ENCODE data around the gene C4orf54. TPM values are rescaled to one million over a fixed set of nuclear protein-coding genes. Genes with fewer than 3 reads are reported as not detected.

The C4orf54 gene
- total and polyA plus RNA-seq, 2 of the 8 experiments (the other 6 are each of a cell fraction or from before 2014, with no cell fraction given): not detected

- TF ChIP-seq, protein P1, sequence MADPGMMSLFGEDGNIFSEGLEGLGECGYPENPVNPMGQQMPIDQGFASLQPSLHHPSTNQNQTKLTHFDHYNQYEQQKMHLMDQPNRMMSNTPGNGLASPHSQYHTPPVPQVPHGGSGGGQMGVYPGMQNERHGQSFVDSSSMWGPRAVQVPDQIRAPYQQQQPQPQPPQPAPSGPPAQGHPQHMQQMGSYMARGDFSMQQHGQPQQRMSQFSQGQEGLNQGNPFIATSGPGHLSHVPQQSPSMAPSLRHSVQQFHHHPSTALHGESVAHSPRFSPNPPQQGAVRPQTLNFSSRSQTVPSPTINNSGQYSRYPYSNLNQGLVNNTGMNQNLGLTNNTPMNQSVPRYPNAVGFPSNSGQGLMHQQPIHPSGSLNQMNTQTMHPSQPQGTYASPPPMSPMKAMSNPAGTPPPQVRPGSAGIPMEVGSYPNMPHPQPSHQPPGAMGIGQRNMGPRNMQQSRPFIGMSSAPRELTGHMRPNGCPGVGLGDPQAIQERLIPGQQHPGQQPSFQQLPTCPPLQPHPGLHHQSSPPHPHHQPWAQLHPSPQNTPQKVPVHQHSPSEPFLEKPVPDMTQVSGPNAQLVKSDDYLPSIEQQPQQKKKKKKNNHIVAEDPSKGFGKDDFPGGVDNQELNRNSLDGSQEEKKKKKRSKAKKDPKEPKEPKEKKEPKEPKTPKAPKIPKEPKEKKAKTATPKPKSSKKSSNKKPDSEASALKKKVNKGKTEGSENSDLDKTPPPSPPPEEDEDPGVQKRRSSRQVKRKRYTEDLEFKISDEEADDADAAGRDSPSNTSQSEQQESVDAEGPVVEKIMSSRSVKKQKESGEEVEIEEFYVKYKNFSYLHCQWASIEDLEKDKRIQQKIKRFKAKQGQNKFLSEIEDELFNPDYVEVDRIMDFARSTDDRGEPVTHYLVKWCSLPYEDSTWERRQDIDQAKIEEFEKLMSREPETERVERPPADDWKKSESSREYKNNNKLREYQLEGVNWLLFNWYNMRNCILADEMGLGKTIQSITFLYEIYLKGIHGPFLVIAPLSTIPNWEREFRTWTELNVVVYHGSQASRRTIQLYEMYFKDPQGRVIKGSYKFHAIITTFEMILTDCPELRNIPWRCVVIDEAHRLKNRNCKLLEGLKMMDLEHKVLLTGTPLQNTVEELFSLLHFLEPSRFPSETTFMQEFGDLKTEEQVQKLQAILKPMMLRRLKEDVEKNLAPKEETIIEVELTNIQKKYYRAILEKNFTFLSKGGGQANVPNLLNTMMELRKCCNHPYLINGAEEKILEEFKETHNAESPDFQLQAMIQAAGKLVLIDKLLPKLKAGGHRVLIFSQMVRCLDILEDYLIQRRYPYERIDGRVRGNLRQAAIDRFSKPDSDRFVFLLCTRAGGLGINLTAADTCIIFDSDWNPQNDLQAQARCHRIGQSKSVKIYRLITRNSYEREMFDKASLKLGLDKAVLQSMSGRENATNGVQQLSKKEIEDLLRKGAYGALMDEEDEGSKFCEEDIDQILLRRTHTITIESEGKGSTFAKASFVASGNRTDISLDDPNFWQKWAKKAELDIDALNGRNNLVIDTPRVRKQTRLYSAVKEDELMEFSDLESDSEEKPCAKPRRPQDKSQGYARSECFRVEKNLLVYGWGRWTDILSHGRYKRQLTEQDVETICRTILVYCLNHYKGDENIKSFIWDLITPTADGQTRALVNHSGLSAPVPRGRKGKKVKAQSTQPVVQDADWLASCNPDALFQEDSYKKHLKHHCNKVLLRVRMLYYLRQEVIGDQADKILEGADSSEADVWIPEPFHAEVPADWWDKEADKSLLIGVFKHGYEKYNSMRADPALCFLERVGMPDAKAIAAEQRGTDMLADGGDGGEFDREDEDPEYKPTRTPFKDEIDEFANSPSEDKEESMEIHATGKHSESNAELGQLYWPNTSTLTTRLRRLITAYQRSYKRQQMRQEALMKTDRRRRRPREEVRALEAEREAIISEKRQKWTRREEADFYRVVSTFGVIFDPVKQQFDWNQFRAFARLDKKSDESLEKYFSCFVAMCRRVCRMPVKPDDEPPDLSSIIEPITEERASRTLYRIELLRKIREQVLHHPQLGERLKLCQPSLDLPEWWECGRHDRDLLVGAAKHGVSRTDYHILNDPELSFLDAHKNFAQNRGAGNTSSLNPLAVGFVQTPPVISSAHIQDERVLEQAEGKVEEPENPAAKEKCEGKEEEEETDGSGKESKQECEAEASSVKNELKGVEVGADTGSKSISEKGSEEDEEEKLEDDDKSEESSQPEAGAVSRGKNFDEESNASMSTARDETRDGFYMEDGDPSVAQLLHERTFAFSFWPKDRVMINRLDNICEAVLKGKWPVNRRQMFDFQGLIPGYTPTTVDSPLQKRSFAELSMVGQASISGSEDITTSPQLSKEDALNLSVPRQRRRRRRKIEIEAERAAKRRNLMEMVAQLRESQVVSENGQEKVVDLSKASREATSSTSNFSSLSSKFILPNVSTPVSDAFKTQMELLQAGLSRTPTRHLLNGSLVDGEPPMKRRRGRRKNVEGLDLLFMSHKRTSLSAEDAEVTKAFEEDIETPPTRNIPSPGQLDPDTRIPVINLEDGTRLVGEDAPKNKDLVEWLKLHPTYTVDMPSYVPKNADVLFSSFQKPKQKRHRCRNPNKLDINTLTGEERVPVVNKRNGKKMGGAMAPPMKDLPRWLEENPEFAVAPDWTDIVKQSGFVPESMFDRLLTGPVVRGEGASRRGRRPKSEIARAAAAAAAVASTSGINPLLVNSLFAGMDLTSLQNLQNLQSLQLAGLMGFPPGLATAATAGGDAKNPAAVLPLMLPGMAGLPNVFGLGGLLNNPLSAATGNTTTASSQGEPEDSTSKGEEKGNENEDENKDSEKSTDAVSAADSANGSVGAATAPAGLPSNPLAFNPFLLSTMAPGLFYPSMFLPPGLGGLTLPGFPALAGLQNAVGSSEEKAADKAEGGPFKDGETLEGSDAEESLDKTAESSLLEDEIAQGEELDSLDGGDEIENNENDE (IDR thresholded peaks at IDR 0.05; ENCODE audit: insufficient replicate concordance, low read length): no peak
- TF ChIP-seq, protein P2, sequence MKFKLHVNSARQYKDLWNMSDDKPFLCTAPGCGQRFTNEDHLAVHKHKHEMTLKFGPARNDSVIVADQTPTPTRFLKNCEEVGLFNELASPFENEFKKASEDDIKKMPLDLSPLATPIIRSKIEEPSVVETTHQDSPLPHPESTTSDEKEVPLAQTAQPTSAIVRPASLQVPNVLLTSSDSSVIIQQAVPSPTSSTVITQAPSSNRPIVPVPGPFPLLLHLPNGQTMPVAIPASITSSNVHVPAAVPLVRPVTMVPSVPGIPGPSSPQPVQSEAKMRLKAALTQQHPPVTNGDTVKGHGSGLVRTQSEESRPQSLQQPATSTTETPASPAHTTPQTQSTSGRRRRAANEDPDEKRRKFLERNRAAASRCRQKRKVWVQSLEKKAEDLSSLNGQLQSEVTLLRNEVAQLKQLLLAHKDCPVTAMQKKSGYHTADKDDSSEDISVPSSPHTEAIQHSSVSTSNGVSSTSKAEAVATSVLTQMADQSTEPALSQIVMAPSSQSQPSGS (IDR thresholded peaks at IDR 0.05; ENCODE audit: low read length): no peak
- no peak for TF ChIP-seq SIN3A (conservative IDR thresholded peaks at IDR 0.05 in 1 of 2, IDR thresholded peaks at IDR 0.05 in 1 of 2; ENCODE audit: low read depth in 1 of 2, low read length in 2 of 2)
- no peak for TF ChIP-seq SRF (IDR thresholded peaks at IDR 0.05; ENCODE audit: low read depth, low read length)
- no peak for TF ChIP-seq BCL11A (IDR thresholded peaks at IDR 0.05; ENCODE audit: low read depth in 2 of 2, low read length in 2 of 2)
- TF ChIP-seq RBBP5 (IDR thresholded peaks at IDR 0.05; ENCODE audit: borderline replicate concordance, low read depth, low read length): no peak
- no peak for TF ChIP-seq JUN (IDR thresholded peaks at IDR 0.05; ENCODE audit: low read depth, low read length)
These were observed 1.0 kb upstream of the C4orf54 start (continued) for GRCh38 chr4:99658666-99659065.
